Measurements from ENCODE around the gene TRIM17. TPM values are rescaled to one million over a fixed set of nuclear protein-coding genes. Genes with fewer than 3 reads are reported as not detected.
A peak's percentile ranks its signal among the peaks of the same experiment; 100 is the strongest.

The TRIM17 gene
- total RNA-seq, 2 donors from 2014 or later, result 2.0 to 9.9 TPM

- intact Hi-C loops (cut with DNase I), result no loop called here
- Histone ChIP-seq H3K9me3 (no peaks in the 10 kb centered on the region), H3K4me1 (replicated peaks) (peaks cover 10% of the 10 kb centered on the region), H3K27me3 (replicated peaks; ENCODE audit: insufficient read depth) (no peaks in the 10 kb centered on the region), H3K27ac (no peak overlapping the region), H3K4me3 (no peak overlapping the region), H3K36me3 (no peaks in the 10 kb centered on the region)
- 87% methylated on average over 17 of the region's 19 CpGs for WGBS
- DNase-seq (ENCODE audit: low spot score), result no peak
- no peak for TF ChIP-seq POLR2A (IDR thresholded peaks at IDR 0.05)
- TF ChIP-seq POLR2AphosphoS5 (IDR thresholded peaks at IDR 0.05), result no peak
- no peak for TF ChIP-seq CTCF (IDR thresholded peaks at IDR 0.05)
Measured at GRCh38 chr1:228408869-228409805, 7.5 kb downstream of the TRIM17 start.

GRCh38 chr1:228408041-228408868 is 8.4 kb downstream of the TRIM17 start:
- intact Hi-C loops (cut with DNase I), result no loop called here
- no peak overlapping the region for H3K4me3 ChIP-seq
- 93% methylated on average over 27 of the region's 27 CpGs for WGBS
- H3K4me1 ChIP-seq (replicated peaks), result peaks cover 16% of the 10 kb centered on the region
- no peak overlapping the region for H3K27ac ChIP-seq
- no peak for DNase-seq (ENCODE audit: low spot score)
- no peak for TF ChIP-seq POLR2AphosphoS5 (IDR thresholded peaks at IDR 0.05)
- TF ChIP-seq CTCF (IDR thresholded peaks at IDR 0.05), result no peak
- TF ChIP-seq POLR2A (IDR thresholded peaks at IDR 0.05), result no peak
- H3K36me3 ChIP-seq, result no peaks in the 10 kb centered on the region
- no peaks in the 10 kb centered on the region for H3K27me3 ChIP-seq (replicated peaks; ENCODE audit: insufficient read depth)
- H3K9me3 ChIP-seq, result no peaks in the 10 kb centered on the region

GRCh38 chr1:228407106-228408040 is 9.3 kb downstream of the TRIM17 start:
- Histone ChIP-seq H3K9me3 (no peaks in the 10 kb centered on the region), H3K4me1 (replicated peaks) (peaks cover 16% of the 10 kb centered on the region), H3K27me3 (replicated peaks; ENCODE audit: insufficient read depth) (no peaks in the 10 kb centered on the region), H3K4me3 (peak overlapping the region; percentile 94 to 97), H3K36me3 (no peaks in the 10 kb centered on the region), H3K27ac (peak overlapping the region; percentile 41 to 68)
- intact Hi-C loops (cut with DNase I), result no loop called here
- peak; percentile 51 for TF ChIP-seq POLR2A (IDR thresholded peaks at IDR 0.05)
- no peak for TF ChIP-seq POLR2AphosphoS5 (IDR thresholded peaks at IDR 0.05)
- TF ChIP-seq CTCF (IDR thresholded peaks at IDR 0.05), result no peak
- no peak for DNase-seq (ENCODE audit: low spot score)
- 20% methylated on average over 27 of the region's 29 CpGs for WGBS

- intact Hi-C loops (cut with DNase I), result no loop called here
- TF ChIP-seq CTCF (IDR thresholded peaks at IDR 0.05), result no peak
- no peak for TF ChIP-seq POLR2A (IDR thresholded peaks at IDR 0.05)
- no peak for TF ChIP-seq POLR2AphosphoS5 (IDR thresholded peaks at IDR 0.05)
- DNase-seq (ENCODE audit: low spot score), result no peak
- Histone ChIP-seq H3K4me1 (replicated peaks) (peaks cover 16% of the 10 kb centered on the region), H3K27ac (peak overlapping the region; percentile 73), H3K36me3 (no peaks in the 10 kb centered on the region), H3K27me3 (replicated peaks; ENCODE audit: insufficient read depth) (no peaks in the 10 kb centered on the region), H3K9me3 (no peaks in the 10 kb centered on the region), H3K4me3 (peak overlapping the region; percentile 94 to 97)
- 0% methylated on average over 9 of the region's 21 CpGs for WGBS
Measured at GRCh38 chr1:228405979-228406228, 10.8 kb downstream of the TRIM17 start.
